ENCODE data around the gene RASGRF1.

The RASGRF1 gene

DNA sequence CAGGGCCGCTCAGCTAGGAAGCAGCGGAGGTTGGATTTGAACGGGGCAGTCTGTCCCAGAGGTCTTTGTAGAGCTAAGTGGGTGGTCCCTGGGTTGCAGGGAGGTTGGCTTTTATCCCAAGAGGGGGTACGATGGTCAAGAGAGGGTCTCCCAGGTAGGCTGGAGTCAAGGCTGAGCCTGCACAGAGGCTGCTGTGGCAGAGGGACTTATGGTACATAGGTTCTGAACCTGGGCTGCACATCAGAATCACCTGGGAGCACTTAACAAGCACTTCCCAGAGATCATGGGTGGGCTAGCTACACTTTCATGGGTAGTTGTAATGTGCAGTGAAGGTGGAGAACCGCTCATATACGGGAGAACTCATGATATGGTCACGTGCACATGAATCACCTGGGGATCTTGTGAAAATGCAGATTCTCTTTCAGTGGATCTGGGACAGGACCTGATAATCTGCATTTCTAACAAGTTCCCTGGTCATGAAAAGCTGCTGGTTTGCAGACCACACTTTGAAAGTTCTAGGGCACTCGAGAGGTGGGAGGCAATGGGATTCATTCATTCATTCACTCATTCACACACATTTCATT is 2.9 kb upstream of the RASGRF1 start:
- DNase-seq: no peak

DNA sequence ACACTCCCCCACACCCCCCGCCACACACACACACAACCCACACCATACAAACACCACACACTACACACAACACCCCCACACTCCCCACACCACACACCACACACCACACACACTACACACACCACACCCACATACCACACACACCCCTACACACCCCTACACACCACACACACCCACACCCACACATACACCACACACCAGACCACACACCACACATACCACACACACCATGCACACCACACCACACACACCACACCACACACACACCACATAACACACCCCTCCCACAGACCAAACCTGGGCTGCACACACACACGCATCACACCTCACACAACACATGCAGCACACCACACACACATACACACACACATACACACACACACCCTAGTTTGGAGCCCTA is 1.8 kb upstream of the RASGRF1 start:
- DNase-seq: no peak

DNA sequence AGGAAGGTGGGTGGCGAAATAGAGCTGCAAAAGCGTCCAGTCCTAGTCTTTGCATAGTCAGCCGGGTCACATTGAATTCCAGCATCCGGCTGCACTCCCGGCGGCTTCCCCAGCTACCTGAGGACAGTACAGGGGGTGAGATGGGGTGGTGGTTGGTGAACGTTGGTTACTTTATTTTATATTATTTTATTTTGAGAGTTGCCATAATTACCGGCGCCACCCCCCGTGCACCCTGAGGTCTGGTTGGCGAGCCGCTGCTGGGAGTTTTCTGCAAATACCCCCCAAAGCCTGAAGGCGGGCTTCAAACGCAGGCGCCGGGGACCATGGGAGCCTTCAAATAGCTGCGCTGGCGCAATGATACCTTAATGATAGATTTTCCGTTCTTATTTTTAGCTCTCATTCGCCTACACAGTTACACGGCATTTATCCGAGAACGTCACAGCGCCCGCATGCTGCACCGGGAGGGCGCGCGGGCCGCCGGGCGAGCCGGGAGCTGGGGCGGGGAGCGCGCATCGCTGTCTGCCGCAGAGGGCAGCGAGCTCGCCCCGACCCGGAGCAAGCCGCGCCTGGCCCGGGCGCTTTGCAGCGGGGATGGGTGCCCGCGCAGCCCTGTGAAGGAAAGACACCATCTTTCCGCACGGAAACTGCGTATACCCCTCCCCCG is 756 bp upstream of the RASGRF1 start:
- no peak for DNase-seq

DNA sequence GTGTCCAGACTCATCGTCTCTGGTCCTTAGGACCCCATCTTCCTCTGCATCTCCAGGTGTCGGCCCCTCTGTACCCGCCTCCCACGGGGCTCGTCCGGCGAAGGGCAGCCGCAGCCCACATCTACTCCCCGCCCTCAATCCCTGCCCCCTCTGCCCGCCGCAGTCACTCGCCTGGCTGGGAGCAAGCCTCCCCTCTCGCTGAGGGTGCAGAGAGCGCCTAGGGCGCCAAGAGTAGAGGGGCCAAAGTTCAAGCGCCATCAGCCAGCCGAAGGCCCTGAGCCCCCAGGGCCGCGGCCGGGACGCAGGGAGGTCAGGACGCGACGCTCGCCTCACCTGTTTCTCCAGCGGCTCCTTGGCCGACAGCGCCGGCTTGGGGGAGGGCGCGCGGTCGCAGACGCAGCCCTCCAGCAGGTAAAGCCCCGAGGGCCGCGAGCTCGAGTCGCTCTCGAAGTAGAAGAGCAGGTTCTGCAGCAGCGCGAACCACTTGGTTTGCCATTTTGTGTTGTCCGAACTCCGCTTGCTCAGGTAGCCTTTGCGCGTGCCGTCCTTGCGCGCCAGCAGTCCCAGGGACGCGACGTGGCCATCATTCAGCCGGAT is 592 bp downstream of the RASGRF1 start:
- no peak for DNase-seq

DNA sequence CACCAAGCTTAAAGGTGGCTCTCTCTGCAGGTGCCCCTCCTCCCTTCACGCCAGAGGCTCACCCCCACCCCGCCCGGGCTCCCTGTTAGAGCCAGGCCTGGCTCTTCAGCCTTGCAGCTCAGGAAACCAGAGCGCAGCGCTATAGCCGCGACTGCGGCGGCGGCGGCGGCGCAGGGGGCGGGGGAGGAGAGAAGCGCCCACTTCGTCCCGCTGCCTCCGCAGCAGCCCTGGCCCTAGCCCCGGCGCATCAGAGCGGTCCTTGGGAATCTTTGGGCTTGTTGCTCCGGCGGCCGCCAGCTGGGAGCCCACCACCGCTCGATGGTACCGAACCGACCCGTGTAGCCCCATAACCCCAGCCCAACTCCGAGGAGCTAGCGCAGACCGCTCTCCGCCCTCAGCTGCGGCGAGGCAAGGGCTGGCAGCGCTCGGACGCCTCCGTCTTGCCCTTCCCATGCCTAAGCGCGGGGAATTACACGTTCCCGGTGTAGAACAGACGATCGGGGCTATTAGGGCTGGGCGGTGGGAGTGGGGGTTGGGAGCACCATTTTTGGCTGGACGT is 1.2 kb downstream of the RASGRF1 start:
- DNase-seq: no peak

DNA sequence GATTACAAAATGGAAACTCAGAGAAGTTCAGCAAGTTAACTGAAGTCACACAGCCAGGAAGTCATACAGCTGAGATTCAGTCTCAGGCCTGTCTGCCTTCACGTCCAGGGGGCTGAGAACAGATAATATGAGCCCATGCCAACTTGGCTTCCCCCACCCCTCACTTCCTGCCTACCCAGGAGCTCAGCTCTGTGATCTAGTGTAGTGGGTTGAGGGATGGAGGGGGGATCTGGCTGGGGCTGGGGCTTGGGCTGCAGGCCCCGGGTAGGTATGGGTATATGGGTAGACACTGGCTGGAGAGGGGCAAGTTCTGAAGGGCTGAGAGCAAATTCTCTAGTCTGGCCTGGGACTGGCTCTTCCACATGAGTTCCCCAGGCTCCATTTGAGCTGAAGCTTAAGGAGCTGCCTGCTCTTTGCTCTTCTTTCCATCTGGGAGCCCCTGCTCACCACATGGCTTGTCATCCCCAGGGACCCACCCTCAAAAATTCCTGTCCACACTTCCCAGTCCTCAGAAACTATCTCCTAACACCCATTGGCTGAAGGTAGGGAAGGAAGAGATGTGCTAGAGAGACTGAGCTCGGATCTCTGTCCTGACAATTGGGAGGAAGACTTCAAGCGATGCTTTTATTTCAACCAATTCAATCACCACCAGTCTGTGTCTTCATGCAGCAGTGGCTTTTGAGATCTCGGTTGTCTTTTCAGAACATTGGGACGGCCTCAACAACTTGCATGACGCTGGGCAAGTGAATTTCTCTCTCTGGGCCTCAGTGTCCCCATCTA is 2.0 kb downstream of the RASGRF1 start:
- DNase-seq: no peak

DNA sequence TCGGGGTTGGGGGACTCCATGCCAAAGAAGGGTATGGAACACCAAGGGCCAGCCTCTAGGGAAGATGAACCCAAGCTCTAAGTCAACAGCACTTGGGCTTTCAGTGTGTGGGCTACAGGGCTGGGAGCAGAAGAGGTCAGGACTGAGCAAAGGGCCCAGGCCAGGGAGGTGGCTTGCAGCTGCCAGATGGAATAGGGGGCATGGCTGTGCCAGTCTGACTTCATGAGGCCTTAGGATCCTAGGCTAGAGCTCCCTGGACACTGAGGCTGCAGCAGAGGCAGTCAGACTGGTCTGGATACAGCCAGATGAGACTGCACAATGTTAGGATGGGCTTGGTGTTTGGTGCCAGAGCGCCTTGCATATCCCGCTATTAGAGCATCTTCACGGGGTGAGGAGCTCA is 3.8 kb downstream of the RASGRF1 start:
- DNase-seq: no peak

DNA sequence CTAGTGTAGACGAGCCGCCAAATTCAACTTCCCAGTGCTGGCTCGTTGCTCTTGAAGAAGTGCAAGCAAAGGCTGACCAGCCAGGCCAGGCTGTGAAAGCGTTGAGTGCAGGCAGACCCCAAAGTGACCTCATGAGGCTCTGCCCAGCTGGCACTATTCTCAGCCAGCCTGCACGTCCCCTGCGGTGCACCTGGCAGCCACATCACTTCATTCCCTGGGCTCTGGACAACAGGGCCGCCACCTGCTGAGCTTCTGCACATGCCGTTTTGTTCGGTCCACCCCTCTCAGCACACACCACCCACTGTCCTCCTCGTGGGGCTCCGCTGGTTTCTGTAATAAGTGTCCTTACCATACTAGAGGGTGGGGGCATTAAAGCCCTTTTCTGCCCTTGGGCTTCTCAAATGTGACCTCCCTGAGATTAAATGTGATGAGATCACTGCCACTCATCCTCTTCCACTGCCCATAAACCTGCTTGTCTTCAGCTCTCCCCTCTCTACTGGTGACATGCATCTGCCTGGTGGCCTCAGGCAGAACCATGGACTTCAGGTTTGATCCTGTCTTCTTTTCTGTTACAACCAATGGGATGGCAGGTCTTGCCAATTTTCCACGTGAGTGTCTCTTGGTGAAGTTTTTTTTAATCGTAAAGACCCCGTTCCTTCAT is 6.1 kb downstream of the RASGRF1 start:
- no peak for DNase-seq

DNA sequence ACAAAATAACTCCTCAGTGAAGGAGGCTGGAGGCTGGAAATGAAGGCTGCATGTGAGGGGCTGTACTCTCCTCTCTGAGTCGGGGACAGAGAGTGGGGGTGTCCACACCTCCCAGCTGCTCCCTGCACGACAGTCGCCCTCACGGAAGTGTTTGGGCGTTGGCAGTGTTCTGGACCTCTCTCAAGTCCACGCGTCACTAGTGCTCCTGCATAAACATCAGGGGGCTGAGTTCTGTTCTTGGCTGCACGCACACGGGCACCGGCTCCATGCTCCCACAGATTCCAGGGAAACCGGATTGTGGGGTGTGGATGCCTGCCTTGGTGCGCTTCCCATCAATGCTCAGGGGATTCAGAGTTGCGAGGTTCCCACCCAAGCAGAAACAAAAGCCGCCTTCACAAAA is 7.4 kb downstream of the RASGRF1 start:
- DNase-seq: no peak

DNA sequence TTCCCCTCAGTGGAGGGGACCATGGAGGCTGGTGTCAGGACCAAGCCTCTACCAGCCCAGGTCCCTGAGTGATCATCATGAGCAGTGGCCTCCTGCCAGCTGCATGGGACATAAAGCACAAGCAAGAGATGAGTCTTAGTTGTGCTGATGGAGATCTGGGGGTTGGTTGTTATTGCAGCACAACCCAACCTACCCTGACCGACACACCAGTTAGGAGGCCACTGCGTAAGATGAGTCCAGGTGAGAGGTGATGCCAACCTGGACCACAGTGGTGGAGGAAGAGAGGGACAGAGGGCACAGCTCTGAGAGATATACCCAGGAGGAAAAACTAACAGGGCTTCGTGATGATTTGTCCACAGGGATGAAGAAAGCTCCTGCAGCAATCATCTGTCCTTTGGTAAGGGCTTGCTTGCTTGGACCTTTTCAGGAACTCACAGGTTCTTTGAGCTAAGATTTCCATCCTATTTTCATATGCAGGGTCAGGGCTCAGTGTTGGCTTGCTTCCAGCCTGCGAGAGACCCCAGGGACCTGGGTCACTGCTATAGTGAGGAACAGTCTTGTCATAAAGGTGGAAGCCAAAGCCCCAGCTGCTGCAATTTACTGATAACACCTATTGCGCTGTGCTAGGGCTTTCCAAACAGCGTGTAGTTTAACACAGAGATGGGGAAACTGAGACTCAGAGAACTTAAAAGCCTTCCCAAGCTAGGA is 8.1 kb downstream of the RASGRF1 start:
- DNase-seq: no peak

DNA sequence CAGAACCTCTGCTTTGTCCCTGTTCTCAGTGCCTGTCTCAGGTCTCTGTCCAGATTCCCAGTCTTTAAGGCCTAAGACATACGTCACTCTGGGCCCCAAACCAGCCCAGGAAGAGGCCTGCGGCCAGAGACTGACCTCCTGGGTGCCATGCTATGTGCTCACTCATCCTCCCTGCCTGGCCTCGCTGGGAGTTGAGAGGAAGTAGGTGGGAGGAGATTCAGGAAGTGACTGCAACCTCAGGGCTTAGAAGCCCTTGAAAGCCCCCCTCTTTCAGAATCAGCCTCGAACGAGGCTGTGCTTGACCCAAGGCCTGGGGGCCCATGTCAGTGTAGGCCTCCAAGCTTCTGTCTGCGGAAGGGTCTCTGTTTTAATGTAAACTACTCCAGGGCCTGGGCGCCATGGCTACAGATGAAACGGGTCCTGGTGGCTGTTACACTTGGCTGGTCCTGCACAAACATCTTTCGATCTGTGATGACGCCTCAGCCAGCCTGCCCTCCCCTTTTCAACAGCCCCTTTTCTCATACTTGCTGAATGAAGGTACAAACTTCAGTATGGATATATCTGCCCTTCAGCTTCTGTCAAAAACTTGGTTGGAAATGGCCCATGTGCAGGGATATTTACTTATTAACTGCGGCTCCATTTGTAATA is 11.7 kb downstream of the RASGRF1 start:
- no peak for DNase-seq

DNA sequence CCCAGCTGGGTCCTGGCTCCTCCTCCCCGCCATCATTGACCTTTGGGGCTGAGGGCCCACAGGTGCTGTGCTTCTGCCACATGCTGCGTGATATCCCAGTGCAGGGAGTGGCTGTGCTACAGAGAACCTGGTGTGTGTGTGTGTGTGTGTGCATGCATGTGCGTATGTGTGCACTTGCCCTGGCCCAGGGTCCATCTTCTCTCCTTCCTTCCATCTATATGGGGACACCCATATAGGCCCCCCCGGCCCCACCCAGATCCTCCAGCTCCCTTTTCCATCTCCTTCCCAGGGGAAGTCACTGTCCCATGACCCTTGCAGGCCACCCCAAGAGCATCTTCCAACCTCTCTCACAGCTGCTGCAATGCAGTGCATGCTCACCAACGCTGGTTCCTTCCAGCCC is 12.6 kb downstream of the RASGRF1 start:
- no peak for DNase-seq

DNA sequence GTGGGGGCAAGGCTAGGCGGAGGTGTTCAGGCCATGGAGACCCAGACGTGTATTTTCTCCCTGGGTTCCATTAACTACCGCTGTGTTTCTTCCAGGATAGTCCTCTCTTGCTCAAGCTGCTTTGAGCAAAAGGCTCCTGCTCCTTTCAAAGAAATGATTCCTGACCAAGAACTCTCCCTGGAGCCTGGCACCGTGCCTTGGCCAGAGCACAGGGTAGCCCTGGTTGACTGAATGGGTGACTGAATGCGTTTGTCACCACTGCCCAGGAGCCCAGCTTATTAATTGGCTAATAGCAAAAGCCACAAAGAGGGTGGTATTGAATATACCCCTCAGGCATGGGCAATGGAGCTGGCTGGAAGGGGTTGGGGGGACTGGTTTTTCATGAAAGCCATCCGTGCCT is 13.9 kb downstream of the RASGRF1 start:
- DNase-seq: no peak

DNA sequence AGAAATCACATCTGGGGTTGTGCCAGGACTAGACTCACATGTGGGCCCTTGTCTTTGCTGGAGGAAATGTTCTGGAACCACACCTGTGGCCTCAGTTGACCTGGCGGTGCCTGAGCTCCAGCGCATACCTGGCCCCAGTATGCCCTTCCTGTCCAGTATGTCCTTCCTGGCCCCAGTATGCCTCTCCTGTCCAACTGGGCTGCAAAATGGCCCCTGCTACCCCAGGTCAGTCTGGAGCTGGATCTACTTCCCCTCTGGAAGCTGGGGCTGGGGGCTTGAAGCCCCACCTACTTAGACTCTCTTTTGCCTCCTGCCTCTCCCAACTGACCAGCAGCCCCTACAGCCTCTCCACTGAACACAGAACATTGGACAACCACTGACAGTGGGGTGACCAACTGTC is 15.3 kb downstream of the RASGRF1 start:
- DNase-seq: no peak

DNA sequence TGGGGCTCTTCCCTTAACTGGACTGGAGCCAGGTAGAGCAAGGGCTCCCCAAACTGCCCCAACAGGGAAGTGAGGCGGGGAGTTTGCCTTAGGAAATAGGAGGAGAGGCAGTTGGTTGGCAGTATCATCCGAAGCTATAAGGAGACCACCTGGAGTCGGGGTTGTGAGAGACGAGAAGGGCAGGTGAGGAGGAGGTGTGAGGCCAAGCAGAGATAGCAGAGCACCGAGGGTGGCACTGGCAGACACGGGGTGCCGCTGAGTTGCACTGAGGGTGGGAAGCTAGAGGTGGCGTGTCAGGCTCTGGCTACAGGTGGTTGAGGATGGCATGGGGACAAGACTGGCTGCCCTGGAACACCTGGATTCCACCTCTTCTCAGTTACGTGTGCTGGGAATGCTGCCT is 17.2 kb downstream of the RASGRF1 start:
- DNase-seq: no peak

DNA sequence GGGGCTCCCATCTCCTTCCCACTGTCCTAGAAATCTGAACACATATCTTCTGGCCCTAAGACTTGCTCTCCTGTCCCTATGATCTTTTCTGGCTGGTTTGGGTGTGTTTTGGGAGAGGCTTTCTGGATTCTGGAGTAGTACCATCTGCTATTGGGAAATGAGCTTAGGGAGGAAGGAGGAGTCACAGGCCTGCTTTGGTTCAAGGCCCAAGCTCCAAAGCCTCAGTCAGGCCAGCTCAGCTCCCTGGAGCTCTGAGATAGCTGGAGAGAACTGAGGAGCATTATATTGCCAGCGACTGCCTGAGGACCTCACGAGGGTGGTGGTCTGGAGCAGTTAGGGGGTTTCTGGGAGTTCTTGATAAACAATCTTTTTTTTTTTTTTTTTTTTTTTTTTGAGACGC is 18.7 kb downstream of the RASGRF1 start:
- no peak for DNase-seq

DNA sequence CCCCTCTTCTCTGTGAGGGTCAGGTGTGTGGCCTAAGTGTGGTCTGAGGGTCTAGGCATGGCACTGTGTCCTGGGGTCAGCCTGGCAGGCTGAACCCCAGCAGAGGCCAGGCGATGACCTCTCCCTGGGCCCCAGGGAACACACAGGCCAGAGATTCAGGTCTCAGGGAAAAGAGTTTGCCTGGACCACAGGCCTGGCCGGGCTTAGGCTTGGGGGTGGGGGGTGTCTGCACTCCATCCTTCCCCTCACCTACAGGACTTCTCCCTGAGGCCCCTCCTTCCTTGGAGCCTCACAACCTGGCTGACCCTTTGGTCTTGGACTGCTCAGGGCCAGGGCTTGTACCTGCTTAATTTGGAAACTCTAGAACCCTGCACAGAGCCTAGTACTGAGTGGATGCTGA is 21.8 kb downstream of the RASGRF1 start:
- DNase-seq: no peak

DNA sequence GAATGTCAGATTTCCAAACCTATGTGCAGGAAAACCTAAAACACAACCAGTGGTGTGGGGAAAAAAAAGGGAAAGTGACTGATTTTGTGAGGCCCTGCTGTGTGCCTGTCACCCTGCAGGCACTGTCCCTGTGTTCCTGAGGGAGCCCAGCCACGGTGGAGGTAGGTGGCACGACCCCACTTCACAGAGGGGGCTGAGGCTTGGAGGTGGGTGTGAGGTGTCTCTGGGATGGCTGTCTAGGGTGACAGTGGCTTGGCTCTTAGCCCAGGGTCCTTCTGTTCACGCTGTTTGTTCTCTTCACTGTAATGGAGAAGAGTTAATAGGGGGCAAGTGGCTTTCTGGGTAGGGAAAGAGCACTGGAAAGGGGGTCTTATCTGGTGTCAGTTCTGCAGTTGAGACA is 22.6 kb downstream of the RASGRF1 start:
- no peak for DNase-seq

DNA sequence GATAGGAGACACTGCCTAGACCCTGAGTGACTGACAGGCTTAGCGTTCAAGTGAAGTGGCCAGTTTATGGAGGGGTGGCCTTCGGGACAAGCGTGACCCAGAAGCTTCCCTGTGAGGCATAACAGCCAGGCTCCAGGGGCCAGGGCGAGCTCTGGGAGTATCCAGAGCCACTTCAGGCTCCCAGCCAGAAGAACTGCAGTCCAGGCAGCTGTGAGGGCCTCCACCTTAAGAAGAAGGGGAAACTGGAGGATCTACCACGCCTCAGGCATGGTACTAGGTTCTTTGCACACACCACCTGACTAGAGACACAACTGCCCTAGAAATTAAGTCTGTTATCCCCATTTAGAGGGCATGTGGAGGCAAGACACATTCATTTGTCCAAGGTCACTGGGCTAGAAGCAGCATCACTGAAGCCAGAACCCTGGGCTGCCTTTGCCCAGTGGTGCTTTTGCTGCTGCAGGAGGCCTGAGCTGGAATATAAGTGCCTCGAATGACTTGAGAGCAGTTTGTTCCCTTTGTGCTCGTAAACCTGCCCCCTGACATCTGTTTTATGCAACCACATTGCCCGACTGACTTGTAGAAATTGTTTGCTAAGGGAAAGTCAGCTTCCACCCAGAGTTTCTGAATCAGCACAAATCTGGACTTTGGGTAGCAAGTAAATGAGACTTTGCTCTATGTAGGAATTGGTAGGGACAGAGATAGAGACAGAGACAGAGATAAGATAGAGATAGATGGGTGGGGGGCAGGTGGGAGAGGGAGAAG is 23.3 kb downstream of the RASGRF1 start:
- DNase-seq: no peak

DNA sequence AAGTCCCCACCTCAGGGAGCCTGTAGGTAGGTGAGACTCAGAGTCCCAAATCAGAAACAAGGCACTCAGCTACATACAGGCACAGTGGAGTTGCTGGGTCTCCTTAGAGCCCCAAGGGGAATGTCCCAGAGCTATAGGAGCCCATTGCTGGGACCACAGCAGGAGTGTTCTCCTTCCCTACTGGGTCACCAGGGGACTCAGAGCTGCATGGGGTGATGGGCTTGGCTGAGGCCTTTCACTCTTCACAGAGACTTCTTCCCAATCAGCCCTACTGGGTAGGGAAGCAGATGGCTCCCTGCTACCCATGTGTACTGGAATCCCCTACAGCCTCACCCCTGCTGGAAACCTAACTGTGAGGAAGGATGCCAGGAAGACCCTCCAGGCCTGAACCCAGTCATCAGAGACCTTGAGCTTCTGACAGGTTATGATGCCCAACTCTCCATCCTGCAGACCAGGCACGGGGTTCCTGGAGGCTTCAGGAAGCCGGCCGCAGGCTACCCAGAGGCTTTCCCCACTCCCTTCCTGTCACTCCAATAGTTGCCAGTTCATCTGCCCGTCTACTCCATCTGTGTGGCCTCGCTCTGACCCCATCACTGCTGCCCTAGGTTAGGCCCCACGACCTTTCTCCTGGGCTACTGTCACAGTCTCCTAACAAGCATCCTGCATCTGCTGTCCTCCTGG is 24.0 kb downstream of the RASGRF1 start:
- no peak for DNase-seq
